ENCODE data around the gene MALRD1.

MALRD1 gene

GRCh38 chr10:19048489-19048888 lies at the start of gene MALRD1:
Gene MALRD1, plus strand, starts transcription at chr10:19048801. Its CDS starts 138 bp downstream, at chr10:19048939.
- no peak for DNase-seq (ENCODE audit: low read depth)

- DNase-seq (ENCODE audit: low read depth): no peak
These were observed 45.3 kb upstream of the MALRD1 start for GRCh38 chr10:19003341-19003740.

DNA sequence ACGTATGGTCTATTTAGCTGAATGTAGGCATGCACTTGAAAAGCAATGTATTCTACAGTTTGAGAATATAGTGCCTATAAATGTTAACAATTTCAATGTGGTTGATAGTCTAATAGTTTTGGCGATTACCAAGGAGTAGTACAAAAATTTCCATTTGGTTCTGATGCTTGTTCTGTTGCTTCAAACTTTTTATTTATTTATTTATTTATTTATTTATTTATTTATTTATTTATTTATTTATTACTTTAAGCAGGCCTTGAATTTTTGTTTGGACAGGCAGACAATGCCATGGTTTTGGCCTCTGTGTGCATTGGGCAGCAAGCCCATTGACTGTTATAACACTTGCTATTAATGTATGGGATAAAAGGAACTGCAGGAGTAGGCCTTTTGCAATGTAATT lies 36.5 kb upstream of the MALRD1 start:
- DNase-seq (ENCODE audit: low read depth): no peak

DNA sequence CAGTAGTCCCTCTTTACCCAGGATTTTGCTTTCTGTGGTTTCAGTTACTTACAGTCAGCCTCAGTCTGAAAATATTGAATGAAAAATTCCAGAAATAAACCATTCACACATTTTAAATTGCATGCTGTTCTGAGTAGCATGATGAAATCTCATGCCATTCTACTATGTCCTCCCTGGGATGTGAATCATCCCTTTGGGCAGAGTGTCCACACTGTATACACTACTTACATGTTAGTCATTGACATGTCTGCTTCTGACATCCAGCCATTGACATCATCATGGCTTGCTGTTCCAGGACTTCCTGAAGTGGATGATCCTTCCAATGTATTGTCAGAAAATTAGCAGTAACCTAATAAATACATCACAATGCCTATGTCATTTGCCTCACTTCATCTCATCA lies 34.6 kb upstream of the MALRD1 start:
- DNase-seq (ENCODE audit: low read depth): no peak

GRCh38 chr10:19014498-19014897 lies 34.1 kb upstream of the MALRD1 start:
- no peak for DNase-seq (ENCODE audit: low read depth)

DNA sequence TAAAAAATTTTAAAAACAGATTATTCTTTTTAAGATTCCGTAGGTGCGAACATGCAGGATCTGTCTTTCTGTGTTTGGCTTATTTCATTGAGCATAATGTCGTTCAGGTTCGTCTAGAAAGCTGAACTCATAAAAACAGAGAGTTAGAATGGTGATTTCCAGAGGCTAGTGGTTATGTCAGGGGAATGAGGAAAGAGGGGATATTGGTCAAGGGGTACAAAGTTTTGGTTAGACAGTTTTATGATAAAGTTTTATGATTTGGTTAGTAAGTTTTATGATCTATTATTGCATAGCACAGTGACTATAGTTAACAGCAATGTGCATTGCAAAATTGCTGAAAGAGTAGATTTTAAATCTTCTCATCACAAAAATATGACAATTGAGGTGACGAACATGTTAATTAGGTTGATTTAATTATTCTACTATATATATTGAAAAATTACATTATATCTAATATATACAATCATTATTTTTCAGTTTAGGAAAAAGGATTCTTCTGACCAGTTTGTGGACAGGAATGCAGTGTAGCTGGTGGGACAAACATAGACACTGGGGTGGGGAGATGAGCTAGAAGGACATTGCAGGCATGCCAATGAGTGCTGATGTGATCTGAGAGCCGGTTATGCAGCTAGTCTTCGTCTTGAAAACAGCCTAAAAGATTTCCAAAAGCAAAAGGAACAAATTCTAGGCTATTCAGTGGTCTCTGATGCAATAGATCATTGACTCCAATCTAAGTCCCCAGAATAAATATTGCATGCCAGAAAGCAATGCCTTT lies 31.3 kb upstream of the MALRD1 start:
- no peak for DNase-seq (ENCODE audit: low read depth)

DNA sequence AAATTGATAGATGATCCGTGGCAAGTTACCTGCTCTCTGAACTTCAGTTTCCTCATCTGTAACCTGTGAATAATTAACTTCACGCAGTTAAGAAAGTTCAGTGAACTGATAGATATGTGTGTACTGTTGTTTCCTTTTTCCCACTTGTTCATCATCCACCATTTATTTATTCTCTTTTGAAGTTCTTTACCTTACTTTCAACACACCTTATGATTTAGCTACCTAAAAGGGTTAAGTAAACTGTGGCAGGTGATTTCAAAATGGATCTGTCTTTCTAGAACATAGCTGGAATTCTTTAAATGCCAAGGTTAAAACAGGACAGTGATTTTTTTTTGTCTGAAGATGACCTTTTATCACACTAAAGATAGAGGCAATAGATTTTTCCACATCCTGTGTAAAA lies 27.4 kb upstream of the MALRD1 start:
- no peak for DNase-seq (ENCODE audit: low read depth)

DNA sequence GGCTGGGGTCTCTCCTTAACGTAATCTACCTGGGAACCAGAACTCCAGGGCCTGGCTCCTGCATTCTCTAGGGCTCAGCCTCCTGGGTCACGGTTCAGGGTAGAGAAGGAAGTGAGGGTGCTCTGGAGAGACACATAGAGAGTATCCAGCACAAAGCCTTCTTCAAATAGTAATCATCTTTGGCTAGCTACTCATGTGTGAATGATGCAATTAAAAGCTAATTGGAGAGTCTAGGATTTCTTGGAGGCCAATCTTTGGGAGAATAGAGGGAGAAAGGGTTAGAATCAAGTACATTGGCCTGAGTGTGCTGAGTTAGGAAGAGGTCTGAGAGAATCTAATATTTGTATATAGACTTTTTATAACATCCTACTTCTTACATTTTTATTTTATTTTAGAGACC lies 24.0 kb upstream of the MALRD1 start:
- DNase-seq (ENCODE audit: low read depth): no peak

DNA sequence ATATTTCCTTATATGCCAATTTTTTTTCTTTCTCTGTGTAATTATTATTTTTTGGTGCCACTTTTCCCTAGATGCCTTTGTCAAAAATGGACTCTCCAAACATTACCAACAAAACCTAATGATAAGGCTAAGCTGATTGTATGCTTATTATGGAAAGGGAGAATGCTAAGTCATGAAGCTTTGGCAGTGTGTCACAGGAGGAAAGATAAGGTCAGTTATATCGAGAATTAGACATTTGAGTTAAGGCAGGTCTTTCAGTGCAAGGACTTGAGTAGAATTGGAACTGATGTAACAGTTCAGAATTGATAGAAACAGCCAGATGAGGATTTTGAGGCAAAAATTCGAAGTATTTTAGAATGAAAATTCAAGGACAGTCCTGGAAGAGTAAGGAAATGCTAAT lies 16.8 kb upstream of the MALRD1 start:
- DNase-seq (ENCODE audit: low read depth): no peak

- DNase-seq (ENCODE audit: low read depth): no peak
These were observed 14.9 kb upstream of the MALRD1 start for GRCh38 chr10:19033741-19034140.

GRCh38 chr10:19041171-19041570 lies 7.4 kb upstream of the MALRD1 start:
- no peak for DNase-seq (ENCODE audit: low read depth)

DNA sequence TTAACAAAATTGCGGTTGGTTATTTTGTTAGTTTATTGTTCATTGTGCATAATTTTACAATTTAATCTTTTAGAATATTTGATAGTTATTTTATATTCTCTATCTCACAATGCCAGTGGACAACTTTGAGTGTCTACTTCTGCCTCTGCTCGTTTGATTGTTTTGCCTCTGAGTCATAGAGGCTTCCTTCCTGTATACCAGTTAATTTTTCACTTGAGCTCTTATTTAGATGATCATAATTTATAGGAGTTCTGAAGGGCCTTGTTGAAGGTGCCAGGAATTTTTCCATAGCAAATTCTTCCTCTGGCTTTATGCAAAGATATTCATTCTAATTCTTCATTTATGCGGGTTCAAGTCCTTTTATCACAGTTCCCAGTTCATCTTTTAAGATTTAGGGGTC lies 5.2 kb upstream of the MALRD1 start:
- DNase-seq (ENCODE audit: low read depth): no peak

DNA sequence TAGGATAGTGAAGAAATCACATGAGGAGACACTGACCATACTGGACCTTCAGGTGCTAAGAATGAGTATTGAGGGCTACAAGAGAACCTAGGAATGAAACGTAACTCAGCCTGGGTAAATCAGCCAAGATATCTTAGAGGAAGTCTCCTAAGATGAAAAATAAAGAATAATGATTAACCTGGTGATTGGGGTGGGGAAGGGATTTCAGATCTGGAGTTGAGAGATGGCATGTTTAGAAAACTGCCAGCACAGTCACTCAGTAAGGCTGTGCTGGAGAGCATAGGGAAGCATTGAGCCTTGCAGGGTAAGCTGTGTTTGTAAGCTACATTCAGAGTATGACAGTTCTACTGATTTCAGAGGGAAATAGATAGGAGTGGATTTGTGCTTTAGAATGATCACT lies 1.9 kb upstream of the MALRD1 start:
- no peak for DNase-seq (ENCODE audit: low read depth)

DNA sequence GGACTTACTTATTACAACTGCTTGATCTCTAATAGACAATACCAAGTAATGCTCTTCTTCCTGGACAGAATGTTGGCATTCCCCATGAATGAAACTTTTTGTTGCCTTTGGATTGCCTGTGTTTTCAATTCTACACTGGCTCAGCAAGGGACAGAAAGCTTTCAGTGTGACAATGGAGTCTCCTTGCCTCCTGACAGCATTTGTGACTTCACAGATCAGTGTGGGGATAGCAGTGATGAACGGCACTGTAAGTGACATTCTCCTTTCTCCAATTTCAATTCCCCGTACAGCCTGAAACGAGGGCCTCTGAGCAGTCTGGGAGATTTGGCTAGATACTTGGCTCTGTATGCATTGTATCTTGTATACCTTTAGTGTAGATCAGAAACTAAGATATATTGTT lies 290 bp downstream of the MALRD1 start:
- DNase-seq (ENCODE audit: low read depth): no peak

DNA sequence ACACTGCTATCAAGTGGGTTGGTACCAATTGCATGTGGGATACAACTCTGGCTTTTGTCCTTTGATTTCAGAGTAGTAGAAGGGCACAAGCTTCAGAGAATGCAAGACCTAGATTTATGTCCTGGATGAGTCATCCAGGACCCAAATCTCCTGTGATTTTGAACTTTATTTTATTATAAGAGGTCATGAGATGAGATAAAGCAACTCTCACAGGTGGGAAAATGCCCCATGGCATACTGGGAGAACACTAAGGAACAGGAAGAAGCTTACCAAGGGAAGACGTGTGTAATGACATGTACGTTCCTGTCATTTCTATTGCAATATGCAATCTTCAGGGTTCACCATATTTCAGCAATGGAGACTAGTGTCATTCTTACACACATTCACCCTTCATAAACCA lies 966 bp downstream of the MALRD1 start:
- no peak for DNase-seq (ENCODE audit: low read depth)

DNA sequence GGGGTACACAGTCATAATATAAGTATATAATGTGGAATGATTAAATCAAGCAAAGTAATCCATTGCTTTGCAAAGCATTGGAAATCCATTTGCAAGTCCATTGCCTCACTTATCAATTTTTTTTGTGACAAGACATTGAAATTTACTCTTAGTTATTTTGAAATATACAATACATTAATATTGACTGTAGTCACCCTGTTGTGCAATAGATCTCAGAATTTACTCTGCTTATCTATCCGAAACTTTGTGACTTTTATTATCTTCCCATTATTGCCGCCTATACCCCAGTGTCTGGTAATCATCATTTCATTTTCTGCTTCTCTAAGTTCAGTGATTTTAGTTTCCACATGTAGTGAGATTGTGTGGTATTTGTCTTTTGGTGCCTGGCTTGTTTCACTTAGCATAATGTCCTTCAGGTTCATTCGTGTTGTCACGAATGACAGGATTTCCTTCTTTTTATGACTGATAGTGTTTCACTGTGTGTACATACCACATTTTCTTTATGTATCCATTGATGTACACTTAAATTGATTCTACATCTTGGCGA lies 5.8 kb downstream of the MALRD1 start:
- no peak for DNase-seq (ENCODE audit: low read depth)

DNA sequence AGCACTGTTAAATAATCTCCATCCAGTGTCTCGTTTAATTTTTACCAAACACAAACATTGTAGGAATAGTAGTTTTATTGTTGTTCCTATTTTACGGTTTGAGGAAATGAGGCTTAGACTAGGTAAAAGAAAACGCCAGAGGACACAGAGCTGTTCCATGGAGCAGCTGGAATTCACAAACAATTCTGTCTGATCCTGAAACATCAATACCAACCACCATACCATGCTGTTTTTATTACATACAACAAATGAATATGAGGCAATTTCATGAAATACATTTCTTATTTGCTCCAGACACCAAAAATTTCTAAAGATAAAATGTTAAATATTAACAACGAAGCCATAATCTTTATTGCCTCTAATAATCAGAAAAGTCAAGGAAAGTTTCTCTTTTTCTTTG lies 9.4 kb downstream of the MALRD1 start:
- DNase-seq (ENCODE audit: low read depth): no peak

DNA sequence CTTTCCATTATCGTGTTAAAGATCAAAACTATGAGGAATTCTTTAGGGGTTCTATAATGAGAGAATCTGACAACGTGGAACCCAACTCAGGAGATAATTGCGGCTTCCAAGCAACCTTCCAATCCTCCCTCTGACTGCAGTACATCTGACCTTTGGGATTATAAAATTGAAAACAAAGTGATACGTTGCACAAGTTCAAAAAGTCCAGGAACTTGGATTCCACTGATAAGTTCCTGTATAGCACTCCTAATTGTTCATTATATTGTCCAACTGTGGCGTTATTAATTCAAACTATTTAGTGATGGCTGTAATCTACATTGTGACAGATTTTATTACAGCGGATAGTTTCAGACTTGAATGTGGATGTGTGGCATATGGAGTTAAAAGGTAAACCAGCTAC lies 15.4 kb downstream of the MALRD1 start:
- no peak for DNase-seq (ENCODE audit: low read depth)

GRCh38 chr10:19071946-19072345 lies 23.3 kb downstream of the MALRD1 start:
- no peak for DNase-seq (ENCODE audit: low read depth)

- no peak for DNase-seq (ENCODE audit: low read depth)
These were observed 28.7 kb downstream of the MALRD1 start for GRCh38 chr10:19077276-19077675.

GRCh38 chr10:19096501-19097073 lies 48.0 kb downstream of the MALRD1 start:
- DNase-seq (ENCODE audit: low read depth): no peak

GRCh38 chr10:19097151-19097550 lies 48.5 kb downstream of the MALRD1 start:
- DNase-seq (ENCODE audit: low read depth): no peak

DNA sequence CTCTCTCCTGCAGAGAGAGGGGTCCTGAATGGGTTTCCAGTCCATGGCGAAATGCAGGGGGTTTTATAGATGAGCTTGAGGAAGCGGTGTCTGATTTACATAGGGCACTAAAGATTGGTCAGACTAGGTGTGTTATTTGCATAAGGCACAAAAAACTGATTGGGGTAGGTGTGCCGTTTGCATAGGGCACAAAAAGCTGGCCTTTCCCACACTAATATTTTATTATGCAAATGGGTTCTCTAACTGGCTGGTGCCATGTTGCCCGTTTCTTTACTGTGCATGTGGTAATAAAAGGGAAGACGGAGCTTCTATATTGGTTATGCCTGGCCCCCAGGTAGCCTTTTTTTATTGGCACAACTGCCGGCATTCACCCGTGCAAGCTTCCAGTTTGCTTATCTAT lies 50.2 kb downstream of the MALRD1 start:
- no peak for DNase-seq (ENCODE audit: low read depth)

DNA sequence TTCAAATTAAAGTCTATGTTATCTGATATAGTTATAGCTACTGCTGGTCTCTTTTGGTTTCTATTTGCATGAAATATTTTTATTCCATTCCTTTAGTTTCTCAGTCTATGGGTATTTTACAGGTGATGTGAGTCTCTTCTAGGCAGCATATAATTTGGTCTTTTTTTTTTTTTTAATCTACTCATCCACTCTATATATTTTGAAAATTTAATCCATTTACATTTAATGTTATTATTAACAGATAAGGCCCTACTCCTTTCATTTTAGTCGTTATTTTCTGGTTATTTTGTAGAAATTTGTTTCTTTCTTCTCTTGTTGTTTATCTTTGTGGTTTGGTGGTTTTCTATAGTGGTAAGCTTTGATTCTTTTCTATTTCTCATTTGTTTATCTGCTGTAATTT lies 58.8 kb downstream of the MALRD1 start:
- DNase-seq (ENCODE audit: low read depth): no peak

Measured in GM04503 (cell line).